Epithelial cell of proximal tubule (primary cell): ENCODE results near the gene C16orf78. TPM values are rescaled to one million over a fixed set of nuclear protein-coding genes. Genes with fewer than 3 reads are reported as not detected.

Source experiments
- DNase-seq: peaks from one replicate; pipeline ENCODE4 v3.0.0-alpha.2; 2011; ENCODE audit warnings: low read depth
- H3K4me3 ChIP-seq: 2 replicates; pipeline ENCODE4 v1.5.1; 2011; ENCODE audit warnings: low read depth, mild to moderate bottlenecking, low read length
- total RNA-seq: library from RNA; depleted of rRNA; stranded (reverse); fragments of >200 nt; gene quantifications from 2 replicates; pipeline ENCODE4 v1.2.3, GENCODE V29; 2015
- TF ChIP-seq, protein P1 (sequence below): conservative IDR thresholded peaks from 2 replicates; pipeline ENCODE4 v1.5.1; 2012; ENCODE audit warnings: low read depth, mild to moderate bottlenecking, low read length

Gene C16orf78
- total RNA-seq, 1 donor from 2014 or later = not detected

DNA sequence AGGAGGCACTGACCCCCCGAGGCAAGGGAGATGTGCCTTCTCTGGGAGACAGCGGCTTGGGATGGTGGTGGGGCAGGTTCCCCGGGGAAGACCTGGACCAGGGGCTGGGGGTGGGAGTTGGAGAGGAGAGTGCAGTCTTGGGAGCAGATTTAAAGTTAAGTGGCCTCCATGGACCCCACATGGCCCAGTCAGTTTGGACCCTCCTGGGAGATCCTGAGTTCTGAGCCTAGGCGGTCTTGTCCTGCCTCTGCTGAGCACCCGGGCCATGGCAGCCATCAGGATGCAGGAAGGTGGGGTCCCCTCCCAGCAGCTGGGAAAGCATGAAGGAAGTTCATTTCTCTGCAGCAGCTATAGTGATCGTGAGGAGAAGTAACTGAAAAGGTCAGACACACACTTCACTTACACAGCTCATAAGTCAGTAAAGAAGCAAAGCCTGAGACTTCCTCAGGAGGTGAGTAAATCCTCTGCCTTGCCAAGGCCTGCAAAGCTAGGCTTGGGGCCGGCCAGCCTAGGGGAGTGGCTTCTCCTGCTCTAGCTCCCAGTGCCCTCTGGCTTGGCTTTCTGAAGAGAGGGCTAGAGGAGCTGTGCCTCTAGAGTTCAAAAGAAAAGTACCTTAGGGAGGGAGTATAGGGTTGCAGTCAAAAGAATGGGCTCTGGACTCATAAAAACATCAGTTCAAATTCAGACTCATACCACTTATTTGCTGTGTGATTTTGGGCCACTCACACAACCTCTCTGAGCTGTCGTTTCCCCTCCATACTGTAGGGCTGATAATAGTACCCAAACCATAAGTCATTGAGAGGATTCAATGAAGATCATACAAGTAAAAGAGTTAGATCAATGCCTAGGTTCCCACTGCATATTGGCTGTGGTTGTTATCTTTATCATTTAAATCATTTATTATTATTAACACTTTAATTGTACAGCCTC, 31.0 kb upstream of the C16orf78 start:
- no peak overlapping the region for H3K4me3 ChIP-seq
- DNase-seq = no peak
- TF ChIP-seq, protein P1, sequence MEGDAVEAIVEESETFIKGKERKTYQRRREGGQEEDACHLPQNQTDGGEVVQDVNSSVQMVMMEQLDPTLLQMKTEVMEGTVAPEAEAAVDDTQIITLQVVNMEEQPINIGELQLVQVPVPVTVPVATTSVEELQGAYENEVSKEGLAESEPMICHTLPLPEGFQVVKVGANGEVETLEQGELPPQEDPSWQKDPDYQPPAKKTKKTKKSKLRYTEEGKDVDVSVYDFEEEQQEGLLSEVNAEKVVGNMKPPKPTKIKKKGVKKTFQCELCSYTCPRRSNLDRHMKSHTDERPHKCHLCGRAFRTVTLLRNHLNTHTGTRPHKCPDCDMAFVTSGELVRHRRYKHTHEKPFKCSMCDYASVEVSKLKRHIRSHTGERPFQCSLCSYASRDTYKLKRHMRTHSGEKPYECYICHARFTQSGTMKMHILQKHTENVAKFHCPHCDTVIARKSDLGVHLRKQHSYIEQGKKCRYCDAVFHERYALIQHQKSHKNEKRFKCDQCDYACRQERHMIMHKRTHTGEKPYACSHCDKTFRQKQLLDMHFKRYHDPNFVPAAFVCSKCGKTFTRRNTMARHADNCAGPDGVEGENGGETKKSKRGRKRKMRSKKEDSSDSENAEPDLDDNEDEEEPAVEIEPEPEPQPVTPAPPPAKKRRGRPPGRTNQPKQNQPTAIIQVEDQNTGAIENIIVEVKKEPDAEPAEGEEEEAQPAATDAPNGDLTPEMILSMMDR = no peak

DNA sequence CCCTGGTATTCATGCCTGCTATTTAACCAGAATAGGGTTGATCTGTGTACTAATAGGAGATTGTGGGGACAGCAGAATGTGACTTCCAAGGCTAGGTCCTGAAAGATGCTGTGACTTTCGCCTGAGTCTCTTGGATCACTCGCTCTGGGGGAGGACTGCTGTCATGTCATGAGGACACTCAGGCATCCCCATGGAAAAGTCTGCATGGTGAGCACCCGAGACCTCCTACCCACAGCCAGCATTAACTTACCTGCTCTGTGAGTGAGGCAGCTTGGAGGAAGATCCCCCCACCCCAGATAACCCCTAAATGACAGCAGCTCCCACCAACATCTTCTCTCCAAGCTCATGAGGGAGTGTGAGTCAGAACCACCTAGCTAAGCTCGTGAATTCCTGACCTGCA, 30.3 kb upstream of the C16orf78 start:
- DNase-seq = no peak
- no peak overlapping the region for H3K4me3 ChIP-seq
- TF ChIP-seq, protein P1 = no peak

DNA sequence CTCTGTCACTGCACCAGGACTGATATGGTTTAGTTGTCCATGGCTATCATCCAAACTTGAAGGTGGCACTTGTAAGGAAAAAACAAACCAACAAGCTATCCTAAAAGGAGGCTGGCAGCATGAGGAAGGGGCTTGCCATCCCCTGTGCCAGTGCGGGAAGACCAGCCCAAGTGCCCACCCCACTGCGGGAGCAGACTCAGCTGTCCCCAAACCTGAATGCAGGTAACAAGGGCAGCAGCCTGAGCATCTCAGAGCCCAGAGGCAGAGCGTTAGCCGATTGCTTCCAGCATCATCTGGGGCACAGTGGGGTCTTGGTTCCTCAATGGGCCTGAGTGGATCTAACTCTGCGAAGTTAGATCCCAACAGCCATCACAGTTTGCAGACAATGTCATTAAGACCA, 29.2 kb upstream of the C16orf78 start:
- DNase-seq = no peak
- H3K4me3 ChIP-seq = no peak overlapping the region
- TF ChIP-seq, protein P1 = no peak

DNA sequence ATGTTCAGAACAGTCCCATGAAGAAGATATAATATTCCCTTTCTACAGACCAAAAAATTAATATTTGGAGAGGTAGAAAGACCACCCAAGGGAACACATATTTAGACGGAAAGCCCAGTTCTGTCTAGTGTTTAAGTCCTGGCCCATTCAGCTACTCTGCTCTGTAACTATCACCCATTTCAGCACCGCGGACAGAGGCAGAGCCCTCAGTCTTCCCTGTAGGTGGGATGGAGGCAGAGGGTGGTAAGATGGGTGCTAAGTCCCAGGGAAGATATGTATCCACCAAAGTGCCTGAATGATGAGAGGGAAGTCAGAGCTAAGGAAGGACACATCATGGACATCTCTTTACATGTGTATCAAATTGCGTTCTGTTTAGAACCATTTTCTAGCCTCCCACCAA, 27.8 kb upstream of the C16orf78 start:
- TF ChIP-seq, protein P1 = no peak
- no peak overlapping the region for H3K4me3 ChIP-seq
- no peak for DNase-seq

DNA sequence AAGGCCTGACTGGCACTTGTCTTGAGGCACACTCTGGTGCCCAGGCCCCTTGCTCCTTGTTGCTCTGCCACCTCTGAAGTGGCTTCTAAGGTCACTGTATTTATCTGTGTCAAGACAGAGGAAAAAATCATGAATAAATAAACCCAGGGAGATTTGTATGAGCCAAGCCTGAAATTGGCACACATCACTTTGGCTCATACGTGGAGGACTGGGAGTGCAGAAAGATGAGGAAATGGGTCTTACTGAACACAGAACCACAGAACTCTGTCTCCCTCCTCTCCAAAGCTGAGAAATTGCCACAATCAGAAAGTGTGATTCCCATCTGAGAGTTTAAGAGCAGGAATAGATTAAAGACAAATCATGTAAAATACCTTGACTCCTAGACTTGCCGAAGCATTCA, 27.1 kb upstream of the C16orf78 start:
- no peak for DNase-seq
- TF ChIP-seq, protein P1 = no peak
- H3K4me3 ChIP-seq = no peak overlapping the region

DNA sequence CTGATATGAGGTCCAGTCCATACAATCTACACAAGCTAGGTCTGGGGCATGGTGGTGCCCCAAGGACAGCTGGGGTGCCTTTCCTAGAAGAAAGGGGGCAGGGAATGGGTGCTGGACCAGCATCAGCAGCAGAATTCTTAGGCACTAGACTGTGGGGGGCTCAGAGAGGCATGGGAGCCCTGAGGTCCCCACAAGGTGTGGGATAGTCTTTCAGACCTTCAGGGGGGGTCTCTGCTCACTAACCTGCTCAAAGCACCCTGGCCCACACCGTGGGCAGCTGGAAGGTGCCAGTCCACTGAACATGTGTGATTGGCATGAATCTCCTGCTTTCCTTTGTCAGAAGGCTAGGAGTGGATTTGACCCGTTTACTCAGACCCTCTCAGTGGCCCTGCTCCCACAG, 26.1 kb upstream of the C16orf78 start:
- TF ChIP-seq, protein P1 = no peak
- no peak for DNase-seq
- no peak overlapping the region for H3K4me3 ChIP-seq
